GM18498 (cell line): ENCODE data around the gene PRSS1.
"Not testable (repeated sequence)": the region's sequence is repeated elsewhere in the genome, so short reads cannot be mapped to it uniquely, and the experiment has no call there.

ENCODE experiments used
- ATAC-seq: cut with Tn5 transposase; IDR thresholded peaks from one replicate; pipeline ENCODE4 v1.9.1; 2021; ENCODE audit warnings: mild to moderate bottlenecking, moderate library complexity; ENCODE audit not compliant: unreplicated experiment

PRSS1 gene

GRCh38 chr7:142745745-142746144 lies 3.5 kb upstream of the PRSS1 start:
- no peak for ATAC-seq

GRCh38 chr7:142746264-142746663 lies 3.0 kb upstream of the PRSS1 start:
- no peak for ATAC-seq

DNA sequence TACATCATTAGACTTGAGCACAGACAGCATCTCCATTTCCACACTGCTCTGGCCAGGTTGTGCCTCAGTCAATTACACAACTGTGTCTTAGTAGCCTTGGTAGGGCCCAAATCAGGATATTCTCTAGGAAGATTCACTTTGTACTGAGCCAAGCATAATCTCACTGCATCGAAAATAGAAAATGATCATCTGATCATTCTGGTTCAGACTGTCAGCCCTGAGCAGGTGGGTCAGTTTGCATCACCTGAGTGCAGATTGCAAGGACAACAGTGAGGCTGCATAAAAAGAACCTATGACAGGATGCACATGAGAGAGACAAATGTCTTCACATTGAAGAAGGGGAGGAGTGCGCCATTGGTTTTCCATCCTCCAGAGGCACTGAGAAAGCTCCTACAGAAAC lies 862 bp upstream of the PRSS1 start:
- not testable (repeated sequence) for ATAC-seq

GRCh38 chr7:142750321-142750938 lies 1.2 kb downstream of the PRSS1 start:
- ATAC-seq = no peak

- ATAC-seq = not testable (repeated sequence)
Observed at GRCh38 chr7:142751526-142752175, 2.4 kb downstream of the PRSS1 start.

- ATAC-seq = no peak
Observed at GRCh38 chr7:142752376-142753225, 3.3 kb downstream of the PRSS1 start.

DNA sequence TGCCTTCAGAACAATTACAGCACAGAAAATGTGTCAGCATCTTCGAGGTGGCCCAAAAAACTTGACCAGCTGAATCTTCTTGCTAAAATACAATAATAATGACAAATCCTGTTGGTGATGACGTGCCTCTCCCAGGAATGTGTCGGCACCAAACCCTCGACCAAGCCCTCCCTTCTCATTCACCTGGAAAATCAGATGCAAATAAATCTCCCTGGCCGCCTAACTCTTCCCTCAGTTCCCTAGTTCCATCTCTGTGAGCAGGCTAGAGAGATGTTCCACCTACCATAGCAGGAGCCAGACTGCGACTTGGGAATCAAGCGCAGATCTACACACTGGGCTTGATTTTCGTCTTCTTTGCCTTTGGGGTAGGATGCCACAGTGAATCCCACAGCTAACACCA lies 4.1 kb downstream of the PRSS1 start:
- ATAC-seq = no peak

GRCh38 chr7:142753925-142754491 lies 4.7 kb downstream of the PRSS1 start:
- ATAC-seq = not testable (repeated sequence)

DNA sequence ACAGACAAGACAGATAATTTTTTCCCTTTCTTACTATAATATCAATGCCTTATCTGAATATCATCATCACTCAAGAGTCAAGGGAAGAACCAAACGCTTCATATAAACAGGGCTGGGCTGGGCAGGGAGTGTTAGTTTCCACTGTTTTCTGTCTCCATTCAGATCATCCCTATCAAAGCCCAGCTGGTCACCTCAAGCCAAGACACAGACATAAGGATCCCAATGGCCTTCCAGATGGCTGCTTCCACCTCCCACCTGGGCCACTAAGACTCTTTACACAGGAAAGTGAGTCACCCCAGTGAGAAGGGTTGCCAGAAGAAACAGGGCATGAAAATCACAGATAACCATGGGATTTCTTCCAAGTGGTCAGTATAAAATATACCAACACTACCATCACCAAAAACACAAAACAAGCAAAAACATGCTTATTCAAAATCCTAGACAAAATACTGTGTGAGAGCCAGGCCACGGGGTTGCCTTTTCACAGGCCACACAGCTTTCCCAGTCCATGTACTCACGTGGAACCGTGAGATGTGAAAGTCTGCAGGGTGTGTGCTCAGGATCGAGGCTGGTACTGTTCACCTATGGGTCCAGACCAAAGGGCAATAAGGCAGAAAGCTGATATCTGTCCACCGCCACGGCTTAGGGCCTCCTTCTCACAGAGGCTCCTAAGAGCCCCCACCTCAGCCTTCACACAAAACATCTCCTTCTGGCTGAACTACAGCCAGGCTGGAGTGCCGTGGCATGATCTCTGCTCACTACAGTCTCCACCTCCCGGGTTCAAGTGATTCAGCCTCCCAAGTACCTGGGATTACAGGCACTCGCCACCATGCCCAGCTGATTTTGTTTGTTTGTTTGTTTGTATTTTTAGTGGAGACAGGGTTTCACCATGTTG lies 5.7 kb downstream of the PRSS1 start:
- ATAC-seq = no peak

DNA sequence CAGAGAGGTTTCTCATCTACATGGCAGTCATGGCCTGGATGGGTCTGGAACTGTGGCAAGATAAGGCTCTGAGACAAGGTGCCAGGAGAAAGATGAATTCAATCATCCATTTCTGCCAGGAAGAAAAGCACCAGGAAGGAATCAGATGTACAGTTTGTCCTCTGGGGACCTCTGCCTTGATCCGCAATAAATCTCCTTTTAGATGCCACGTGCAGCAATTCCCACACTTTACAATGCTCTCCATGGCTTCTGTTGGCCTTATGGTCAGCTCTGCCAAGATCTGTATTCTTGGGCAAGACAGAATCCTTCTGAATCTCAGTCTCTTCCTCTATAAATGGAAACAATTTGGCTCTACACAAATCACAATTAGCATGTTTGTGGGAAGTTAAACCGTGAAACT lies 9.0 kb downstream of the PRSS1 start:
- ATAC-seq = not testable (repeated sequence)

DNA sequence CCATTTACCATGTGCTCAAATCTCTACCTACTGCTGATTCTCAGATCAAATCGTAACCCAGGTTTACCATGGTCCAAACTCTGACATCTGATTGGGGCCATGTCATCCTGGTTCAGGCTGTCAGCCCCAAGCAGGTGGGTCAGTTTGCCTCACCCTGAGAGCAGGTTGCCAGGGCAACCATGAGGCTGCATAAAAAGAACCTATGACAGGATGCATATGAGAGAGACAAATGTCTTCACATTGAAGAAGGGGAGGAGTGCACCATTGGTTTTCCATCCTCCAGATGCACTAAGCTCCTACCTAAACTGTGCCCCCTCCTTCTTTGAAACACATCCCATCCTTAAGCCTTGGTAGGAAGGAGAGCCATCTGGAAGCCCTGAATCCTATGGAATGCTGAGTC lies 10.2 kb downstream of the PRSS1 start:
- no peak for ATAC-seq

- no peak for ATAC-seq
Observed at GRCh38 chr7:142760071-142760642, 10.9 kb downstream of the PRSS1 start.

- ATAC-seq = not testable (repeated sequence)
Observed at GRCh38 chr7:142761606-142762005, 12.3 kb downstream of the PRSS1 start.

- no peak for ATAC-seq
Observed at GRCh38 chr7:142762104-142762503, 12.8 kb downstream of the PRSS1 start.

- no peak for ATAC-seq
Observed at GRCh38 chr7:142767451-142767850, 18.2 kb downstream of the PRSS1 start.

DNA sequence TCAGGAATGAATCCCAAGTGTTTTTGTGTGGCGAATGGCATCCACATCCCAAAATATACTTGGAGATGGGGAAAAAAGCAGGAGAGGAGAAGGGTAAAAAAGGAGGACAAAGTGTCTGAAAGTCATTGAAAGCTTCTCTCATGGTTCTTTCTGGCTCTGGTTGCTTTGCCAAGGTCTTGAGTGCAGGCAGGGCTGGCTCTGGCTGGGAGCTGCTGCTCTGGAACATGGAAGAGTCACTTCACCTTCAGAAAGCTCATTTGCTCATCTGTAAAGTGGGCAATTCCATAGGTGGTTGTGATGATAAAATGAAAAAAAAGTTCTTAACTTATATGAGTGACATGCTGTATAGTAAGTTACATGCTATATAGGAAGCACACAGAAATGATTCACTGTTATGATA lies 18.6 kb downstream of the PRSS1 start:
- no peak for ATAC-seq

DNA sequence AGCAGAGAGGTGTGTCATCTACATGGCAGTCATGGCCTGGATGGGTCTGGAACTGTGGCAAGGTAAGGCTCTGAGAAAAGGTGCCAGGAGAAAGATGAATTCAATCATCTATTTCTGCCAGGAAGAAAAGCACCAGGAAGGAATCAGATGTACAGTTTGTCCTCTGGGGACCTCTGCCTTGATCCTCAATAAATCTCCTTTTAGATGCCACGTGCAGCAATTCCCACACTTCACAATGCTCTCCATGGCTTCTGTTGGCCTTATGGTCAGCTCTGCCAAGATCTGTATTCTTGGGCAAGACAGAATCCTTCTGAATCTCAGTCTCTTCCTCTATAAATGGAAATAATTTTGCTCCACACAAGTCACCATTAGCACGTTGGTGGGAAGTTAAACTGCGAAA lies 19.6 kb downstream of the PRSS1 start:
- not testable (repeated sequence) for ATAC-seq

GRCh38 chr7:142770661-142771352 lies 21.5 kb downstream of the PRSS1 start, which contains the start of gene PRSS2:
Gene PRSS2 (plus strand): TSS chr7:142770970. CDS start chr7:142770983, 13 bp downstream.
- ATAC-seq = peak; percentile 24

- ATAC-seq = peak; percentile 88
Observed at GRCh38 chr7:142771353-142771723, 22.1 kb downstream of the PRSS1 start.
